NCI-H1092 treated with DMSO at 0.1 percent for 48 hours (cell line): Measurements from ENCODE around the gene MMP28.

Source experiments
- DNase-seq: peaks from one replicate; lab custom pipeline; 2025; lab: John Stamatoyannopoulos, UW

The MMP28 gene

GRCh38 chr17:35795007-35795870 lies at the start of gene MMP28:
Gene MMP28, minus strand, starts transcription at chr17:35795641. Its CDS starts 264 bp downstream, at chr17:35795377.
- peak; percentile 19 for DNase-seq

- DNase-seq, result no peak
Observed at GRCh38 chr17:35844547-35844946, 49.1 kb upstream of the MMP28 start.

GRCh38 chr17:35843698-35844097 lies 48.3 kb upstream of the MMP28 start:
- no peak for DNase-seq

- no peak for DNase-seq
Observed at GRCh38 chr17:35842239-35842638, 46.8 kb upstream of the MMP28 start.

GRCh38 chr17:35841505-35841904 lies 46.1 kb upstream of the MMP28 start:
- no peak for DNase-seq

GRCh38 chr17:35841101-35841500 lies 45.7 kb upstream of the MMP28 start:
- DNase-seq, result no peak

GRCh38 chr17:35825206-35825605 lies 29.8 kb upstream of the MMP28 start:
- DNase-seq, result no peak

GRCh38 chr17:35821308-35821707 lies 25.9 kb upstream of the MMP28 start:
- DNase-seq, result no peak

- no peak for DNase-seq
Observed at GRCh38 chr17:35819455-35819854, 24.0 kb upstream of the MMP28 start.

GRCh38 chr17:35817196-35817595 lies 21.8 kb upstream of the MMP28 start:
- DNase-seq, result no peak

GRCh38 chr17:35816723-35817122 lies 21.3 kb upstream of the MMP28 start:
- DNase-seq, result no peak

- DNase-seq, result no peak
Observed at GRCh38 chr17:35812456-35812855, 17.0 kb upstream of the MMP28 start.

- no peak for DNase-seq
Observed at GRCh38 chr17:35811759-35812158, 16.3 kb upstream of the MMP28 start.

GRCh38 chr17:35809855-35810461 lies 14.5 kb upstream of the MMP28 start:
- DNase-seq, result no peak

GRCh38 chr17:35808962-35809854 lies 13.8 kb upstream of the MMP28 start, which contains the start of gene TAF15:
Gene TAF15, plus strand, starts transcription at chr17:35809484. Its CDS starts 86 bp downstream, at chr17:35809570.
- DNase-seq, result peak; percentile 99

GRCh38 chr17:35808240-35808961 lies 13.0 kb upstream of the MMP28 start:
- no peak for DNase-seq

- DNase-seq, result no peak
Observed at GRCh38 chr17:35807371-35808144, 12.1 kb upstream of the MMP28 start.

GRCh38 chr17:35804658-35805192 lies 9.3 kb upstream of the MMP28 start:
- DNase-seq, result peak; percentile 92

GRCh38 chr17:35801583-35802224 lies 6.3 kb upstream of the MMP28 start:
- DNase-seq, result peak; percentile 78

- DNase-seq, result peak; percentile 85
Observed at GRCh38 chr17:35799942-35800341, 4.5 kb upstream of the MMP28 start.
